Lower leg skin (tissue), 3 donors: Measurements from ENCODE around the gene HIPK2.

Experiments
- POLR2A ChIP-seq, 2 donors: fragments of 450-650 bp; IDR thresholded peaks; one replicate each; pipeline ENCODE4 v1.6.1; 2016 to 2017; ENCODE audit warnings: antibody characterized with exemption in 2 of 2, mild to moderate bottlenecking in 1 of 2, moderate library complexity in 1 of 2
- TF ChIP-seq, protein P1 (sequence below), 3 donors: fragments of 450-650 bp; IDR thresholded peaks; one replicate each; pipeline ENCODE4 v1.5.1; 2016; ENCODE audit warnings: antibody characterized with exemption in 3 of 3, mild to moderate bottlenecking in 3 of 3, moderate library complexity in 2 of 3

GRCh38 chr7:139598642-139599041 lies 179.2 kb downstream of the HIPK2 start:
- TF ChIP-seq, protein P1, sequence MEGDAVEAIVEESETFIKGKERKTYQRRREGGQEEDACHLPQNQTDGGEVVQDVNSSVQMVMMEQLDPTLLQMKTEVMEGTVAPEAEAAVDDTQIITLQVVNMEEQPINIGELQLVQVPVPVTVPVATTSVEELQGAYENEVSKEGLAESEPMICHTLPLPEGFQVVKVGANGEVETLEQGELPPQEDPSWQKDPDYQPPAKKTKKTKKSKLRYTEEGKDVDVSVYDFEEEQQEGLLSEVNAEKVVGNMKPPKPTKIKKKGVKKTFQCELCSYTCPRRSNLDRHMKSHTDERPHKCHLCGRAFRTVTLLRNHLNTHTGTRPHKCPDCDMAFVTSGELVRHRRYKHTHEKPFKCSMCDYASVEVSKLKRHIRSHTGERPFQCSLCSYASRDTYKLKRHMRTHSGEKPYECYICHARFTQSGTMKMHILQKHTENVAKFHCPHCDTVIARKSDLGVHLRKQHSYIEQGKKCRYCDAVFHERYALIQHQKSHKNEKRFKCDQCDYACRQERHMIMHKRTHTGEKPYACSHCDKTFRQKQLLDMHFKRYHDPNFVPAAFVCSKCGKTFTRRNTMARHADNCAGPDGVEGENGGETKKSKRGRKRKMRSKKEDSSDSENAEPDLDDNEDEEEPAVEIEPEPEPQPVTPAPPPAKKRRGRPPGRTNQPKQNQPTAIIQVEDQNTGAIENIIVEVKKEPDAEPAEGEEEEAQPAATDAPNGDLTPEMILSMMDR (IDR thresholded peaks at IDR 0.05) = no peak
- TF ChIP-seq POLR2A (IDR thresholded peaks at IDR 0.05) = no peak
